K562 (cell line): ENCODE data around the gene LSM4. TPM values are rescaled to one million over a fixed set of nuclear protein-coding genes. Genes with fewer than 3 reads are reported as not detected.
A peak's percentile ranks its signal among the peaks of the same experiment; 100 is the strongest.

Experiments
- DNMT1 ChIP-seq: fragments of 450-650 bp; IDR thresholded peaks from 2 replicates; pipeline ENCODE4 v1.6.1; 2016; ENCODE audit warnings: antibody characterized with exemption, mild to moderate bottlenecking
- FOSL1 ChIP-seq: fragments of 200-800 bp; sonication (Bioruptor generic); conservative IDR thresholded peaks from 2 replicates; pipeline ENCODE4 v1.6.1; 2016; ENCODE audit warnings: missing genetic modification characterization, missing compliant biosample characterization
- HNRNPLL ChIP-seq: fragments of 200-400 bp; formaldehyde crosslinking; IDR thresholded peaks from 2 replicates; pipeline ENCODE4 v1.6.1; 2017; ENCODE audit warnings: low read length, low read depth, mild to moderate bottlenecking; ENCODE audit not compliant: poor library complexity, severe bottlenecking
- NEUROD1 ChIP-seq: fragments of 150-350 bp; IDR thresholded peaks from 2 replicates; pipeline ENCODE4 v1.6.1; 2014; ENCODE audit warnings: borderline replicate concordance, low read length, low read depth; ENCODE audit not compliant: partially characterized antibody
- PHF20 ChIP-seq: fragments of 450-650 bp; IDR thresholded peaks from 2 replicates; pipeline ENCODE4 v1.6.1; 2018; ENCODE audit not compliant: partially characterized antibody
- PRMT5 ChIP-seq: sonication (generic); formaldehyde crosslinking; IDR thresholded peaks from 2 replicates; pipeline ENCODE4 v1.5.0; 2020; ENCODE audit warnings: missing genetic modification reagents
- RBM39 ChIP-seq: fragments of 200-400 bp; formaldehyde crosslinking; optimal IDR thresholded peaks from 2 replicates; pipeline ENCODE3; 2018; ENCODE audit warnings: low read depth, low read length
- TGIF2 ChIP-seq: sonication (generic); formaldehyde crosslinking; IDR thresholded peaks from 2 replicates; pipeline ENCODE4 v1.8.1; 2022; ENCODE audit warnings: mild to moderate bottlenecking, missing genetic modification reagents, moderate library complexity
- WHSC1 ChIP-seq: IDR thresholded peaks from one replicate; pipeline ENCODE4 v1.6.1; 2012; ENCODE audit warnings: low read length, control low read depth, inconsistent platforms
- ZNF764 ChIP-seq: fragments of 250-450 bp; sonication (Bioruptor Pico); IDR thresholded peaks from 2 replicates; pipeline ENCODE4 v1.4.0; 2020; ENCODE audit warnings: low read depth, mild to moderate bottlenecking, moderate library complexity
- ZNF766 ChIP-seq: fragments of 200-800 bp; sonication (Bioruptor generic); conservative IDR thresholded peaks from 2 replicates; pipeline ENCODE4 v1.6.1; 2016; ENCODE audit warnings: missing genetic modification characterization, missing compliant biosample characterization
- ZNF79 ChIP-seq: fragments of 250-450 bp; sonication (Bioruptor Pico); IDR thresholded peaks from 2 replicates; pipeline ENCODE4 v1.4.0; 2020; ENCODE audit warnings: low read depth, mild to moderate bottlenecking, moderate library complexity
- ZSCAN29 ChIP-seq: fragments of 450-650 bp; IDR thresholded peaks from 2 replicates; pipeline ENCODE4 v1.6.1; 2017
- polyA plus RNA-seq, 8 experiments: library from polyadenylated mRNA; depleted of rRNA in 4 of 8; stranded (reverse) in 5 of 8; unstranded in 3 of 8; fragments of >200 nt; fragmentation: Nextera tagmentation in 2 of 8; fragmentation: Illumina TruSeq in 1 of 8; extraction: Ambion mirVana in 2 of 8; extraction: Trizol in 1 of 8; gene quantifications; 2 replicates each; pipeline versions ENCODE4 v1.2.1 to v1.2.3, GENCODE V29; 2011 to 2014; ENCODE audit warnings: inconsistent platforms in 1 of 8, missing spikeins in 1 of 8
- total RNA-seq, 7 experiments: library from RNA; depleted of rRNA in 6 of 7; stranded (reverse); fragments of >200 nt in 6 of 7; fragmentation: Illumina TruSeq in 2 of 7; extraction: Trizol in 2 of 7; gene quantifications; 2 replicates each; pipeline versions ENCODE4 v1.2.1 to v1.2.3, GENCODE V29; 2011 to 2021; ENCODE audit warnings: low replicate concordance in 1 of 7
- TF ChIP-seq, protein P1 (sequence below): fragments of 200-800 bp; sonication (Bioruptor generic); IDR thresholded peaks from 2 replicates; pipeline ENCODE4 v1.6.1; 2016; ENCODE audit warnings: missing genetic modification characterization, missing compliant biosample characterization
- TF ChIP-seq, protein P2 (sequence below): sonication (generic); formaldehyde crosslinking; IDR thresholded peaks from 2 replicates; pipeline ENCODE4 v1.8.1; 2022; ENCODE audit warnings: missing genetic modification reagents
- TF ChIP-seq, protein P3 (sequence below): fragments of 250-450 bp; sonication (Bioruptor Pico); IDR thresholded peaks from 2 replicates; pipeline ENCODE4 v1.5.1; 2021; ENCODE audit warnings: mild to moderate bottlenecking
- TF ChIP-seq, protein P4 (sequence below): fragments of 150-350 bp; conservative IDR thresholded peaks from 2 replicates; pipeline ENCODE4 v1.6.1; 2014; ENCODE audit warnings: low read length

LSM4 gene
- total and polyA plus RNA-seq, 9 of the 15 experiments (the other 6 are each of a cell fraction or from before 2014, with no cell fraction given) = 11.9 to 763 (median 202) TPM

- TF ChIP-seq, protein P1, sequence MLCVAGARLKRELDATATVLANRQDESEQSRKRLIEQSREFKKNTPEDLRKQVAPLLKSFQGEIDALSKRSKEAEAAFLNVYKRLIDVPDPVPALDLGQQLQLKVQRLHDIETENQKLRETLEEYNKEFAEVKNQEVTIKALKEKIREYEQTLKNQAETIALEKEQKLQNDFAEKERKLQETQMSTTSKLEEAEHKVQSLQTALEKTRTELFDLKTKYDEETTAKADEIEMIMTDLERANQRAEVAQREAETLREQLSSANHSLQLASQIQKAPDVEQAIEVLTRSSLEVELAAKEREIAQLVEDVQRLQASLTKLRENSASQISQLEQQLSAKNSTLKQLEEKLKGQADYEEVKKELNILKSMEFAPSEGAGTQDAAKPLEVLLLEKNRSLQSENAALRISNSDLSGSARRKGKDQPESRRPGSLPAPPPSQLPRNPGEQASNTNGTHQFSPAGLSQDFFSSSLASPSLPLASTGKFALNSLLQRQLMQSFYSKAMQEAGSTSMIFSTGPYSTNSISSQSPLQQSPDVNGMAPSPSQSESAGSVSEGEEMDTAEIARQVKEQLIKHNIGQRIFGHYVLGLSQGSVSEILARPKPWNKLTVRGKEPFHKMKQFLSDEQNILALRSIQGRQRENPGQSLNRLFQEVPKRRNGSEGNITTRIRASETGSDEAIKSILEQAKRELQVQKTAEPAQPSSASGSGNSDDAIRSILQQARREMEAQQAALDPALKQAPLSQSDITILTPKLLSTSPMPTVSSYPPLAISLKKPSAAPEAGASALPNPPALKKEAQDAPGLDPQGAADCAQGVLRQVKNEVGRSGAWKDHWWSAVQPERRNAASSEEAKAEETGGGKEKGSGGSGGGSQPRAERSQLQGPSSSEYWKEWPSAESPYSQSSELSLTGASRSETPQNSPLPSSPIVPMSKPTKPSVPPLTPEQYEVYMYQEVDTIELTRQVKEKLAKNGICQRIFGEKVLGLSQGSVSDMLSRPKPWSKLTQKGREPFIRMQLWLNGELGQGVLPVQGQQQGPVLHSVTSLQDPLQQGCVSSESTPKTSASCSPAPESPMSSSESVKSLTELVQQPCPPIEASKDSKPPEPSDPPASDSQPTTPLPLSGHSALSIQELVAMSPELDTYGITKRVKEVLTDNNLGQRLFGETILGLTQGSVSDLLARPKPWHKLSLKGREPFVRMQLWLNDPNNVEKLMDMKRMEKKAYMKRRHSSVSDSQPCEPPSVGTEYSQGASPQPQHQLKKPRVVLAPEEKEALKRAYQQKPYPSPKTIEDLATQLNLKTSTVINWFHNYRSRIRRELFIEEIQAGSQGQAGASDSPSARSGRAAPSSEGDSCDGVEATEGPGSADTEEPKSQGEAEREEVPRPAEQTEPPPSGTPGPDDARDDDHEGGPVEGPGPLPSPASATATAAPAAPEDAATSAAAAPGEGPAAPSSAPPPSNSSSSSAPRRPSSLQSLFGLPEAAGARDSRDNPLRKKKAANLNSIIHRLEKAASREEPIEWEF = 0 out of 2 replicates have a peak, but pooled peaks have one; percentile 8
- TF ChIP-seq, protein P2, sequence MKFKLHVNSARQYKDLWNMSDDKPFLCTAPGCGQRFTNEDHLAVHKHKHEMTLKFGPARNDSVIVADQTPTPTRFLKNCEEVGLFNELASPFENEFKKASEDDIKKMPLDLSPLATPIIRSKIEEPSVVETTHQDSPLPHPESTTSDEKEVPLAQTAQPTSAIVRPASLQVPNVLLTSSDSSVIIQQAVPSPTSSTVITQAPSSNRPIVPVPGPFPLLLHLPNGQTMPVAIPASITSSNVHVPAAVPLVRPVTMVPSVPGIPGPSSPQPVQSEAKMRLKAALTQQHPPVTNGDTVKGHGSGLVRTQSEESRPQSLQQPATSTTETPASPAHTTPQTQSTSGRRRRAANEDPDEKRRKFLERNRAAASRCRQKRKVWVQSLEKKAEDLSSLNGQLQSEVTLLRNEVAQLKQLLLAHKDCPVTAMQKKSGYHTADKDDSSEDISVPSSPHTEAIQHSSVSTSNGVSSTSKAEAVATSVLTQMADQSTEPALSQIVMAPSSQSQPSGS = no peak
- no peak for TF ChIP-seq PHF20
- TF ChIP-seq, protein P3, sequence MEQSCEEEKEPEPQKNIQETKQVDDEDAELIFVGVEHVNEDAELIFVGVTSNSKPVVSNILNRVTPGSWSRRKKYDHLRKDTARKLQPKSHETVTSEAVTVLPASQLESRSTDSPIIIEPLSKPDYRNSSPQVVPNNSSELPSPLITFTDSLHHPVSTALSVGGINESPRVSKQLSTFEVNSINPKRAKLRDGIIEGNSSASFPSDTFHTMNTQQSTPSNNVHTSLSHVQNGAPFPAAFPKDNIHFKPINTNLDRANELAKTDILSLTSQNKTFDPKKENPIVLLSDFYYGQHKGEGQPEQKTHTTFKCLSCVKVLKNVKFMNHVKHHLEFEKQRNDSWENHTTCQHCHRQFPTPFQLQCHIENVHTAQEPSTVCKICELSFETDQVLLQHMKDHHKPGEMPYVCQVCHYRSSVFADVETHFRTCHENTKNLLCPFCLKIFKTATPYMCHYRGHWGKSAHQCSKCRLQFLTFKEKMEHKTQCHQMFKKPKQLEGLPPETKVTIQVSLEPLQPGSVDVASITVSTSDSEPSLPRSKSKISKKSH = no peak
- TF ChIP-seq FOSL1 = peak; percentile 63
- no peak for TF ChIP-seq ZNF79 (CRISPR knock-in tag)
- no peak for TF ChIP-seq ZNF764
- no peak for TF ChIP-seq HNRNPLL
- peak; percentile 81 for TF ChIP-seq ZNF766 (CRISPR knock-in tag)
- no peak for TF ChIP-seq WHSC1
- TF ChIP-seq, protein P4, sequence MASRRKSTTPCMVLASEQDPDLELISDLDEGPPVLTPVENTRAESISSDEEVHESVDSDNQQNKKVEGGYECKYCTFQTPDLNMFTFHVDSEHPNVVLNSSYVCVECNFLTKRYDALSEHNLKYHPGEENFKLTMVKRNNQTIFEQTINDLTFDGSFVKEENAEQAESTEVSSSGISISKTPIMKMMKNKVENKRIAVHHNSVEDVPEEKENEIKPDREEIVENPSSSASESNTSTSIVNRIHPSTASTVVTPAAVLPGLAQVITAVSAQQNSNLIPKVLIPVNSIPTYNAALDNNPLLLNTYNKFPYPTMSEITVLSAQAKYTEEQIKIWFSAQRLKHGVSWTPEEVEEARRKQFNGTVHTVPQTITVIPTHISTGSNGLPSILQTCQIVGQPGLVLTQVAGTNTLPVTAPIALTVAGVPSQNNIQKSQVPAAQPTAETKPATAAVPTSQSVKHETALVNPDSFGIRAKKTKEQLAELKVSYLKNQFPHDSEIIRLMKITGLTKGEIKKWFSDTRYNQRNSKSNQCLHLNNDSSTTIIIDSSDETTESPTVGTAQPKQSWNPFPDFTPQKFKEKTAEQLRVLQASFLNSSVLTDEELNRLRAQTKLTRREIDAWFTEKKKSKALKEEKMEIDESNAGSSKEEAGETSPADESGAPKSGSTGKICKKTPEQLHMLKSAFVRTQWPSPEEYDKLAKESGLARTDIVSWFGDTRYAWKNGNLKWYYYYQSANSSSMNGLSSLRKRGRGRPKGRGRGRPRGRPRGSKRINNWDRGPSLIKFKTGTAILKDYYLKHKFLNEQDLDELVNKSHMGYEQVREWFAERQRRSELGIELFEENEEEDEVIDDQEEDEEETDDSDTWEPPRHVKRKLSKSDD = no peak
- peak; percentile 100 for TF ChIP-seq ZSCAN29
- no peak for TF ChIP-seq RBM39
- TF ChIP-seq PRMT5 (CRISPR knock-in tag) = no peak
- 0 out of 2 replicates have a peak, but pooled peaks have one; percentile 52 for TF ChIP-seq DNMT1
- TF ChIP-seq TGIF2 (CRISPR knock-in tag) = no peak
- peak; percentile 60 for TF ChIP-seq NEUROD1
These were observed 31.1 kb downstream of the LSM4 start (continued) for GRCh38 chr19:18291590-18292461.
